Neutrophil (primary cell): ENCODE data around the gene FAM161A.

Experiments used
- H3K27ac ChIP-seq: fragments of 200-600 bp; sonication (generic); 2 replicates; pipeline ENCODE4 v1.5.1; 2016; ENCODE audit warnings: mild to moderate bottlenecking, moderate library complexity
- H3K27me3 ChIP-seq: fragments of 200-600 bp; sonication (generic); 2 replicates; pipeline ENCODE4 v1.6.0; 2016; ENCODE audit warnings: mild to moderate bottlenecking
- H3K36me3 ChIP-seq: fragments of 200-600 bp; sonication (generic); 2 replicates; pipeline ENCODE4 v1.5.1; 2017
- H3K4me1 ChIP-seq, 2 experiments: fragments of 200-600 bp in 1 of 2; sonication (generic) in 1 of 2; 1 replicate in 1 of 2; 2 replicates in 1 of 2; pipeline versions ENCODE4 v1.5.1 to v1.6.1; 2013 to 2016; ENCODE audit warnings: low read depth in 1 of 2, low read length in 1 of 2, mild to moderate bottlenecking in 1 of 2, moderate library complexity in 1 of 2; ENCODE audit not compliant: control insufficient read depth in 1 of 2, insufficient read depth in 1 of 2
- H3K4me3 ChIP-seq, 2 experiments: fragments of 200-600 bp in 1 of 2; sonication (generic) in 1 of 2; 1 replicate in 1 of 2; 2 replicates in 1 of 2; pipeline ENCODE4 v1.5.1; 2013 to 2016; ENCODE audit warnings: low read depth in 1 of 2, low read length in 1 of 2, mild to moderate bottlenecking in 1 of 2, moderate library complexity in 1 of 2
- H3K9me3 ChIP-seq: fragments of 200-600 bp; sonication (generic); 2 replicates; pipeline ENCODE4 v1.5.1; 2016
- CTCF ChIP-seq: fragments of 200-600 bp; sonication (generic); IDR thresholded peaks from 2 replicates; pipeline ENCODE4 v1.5.1; 2016; ENCODE audit warnings: antibody characterized with exemption

The FAM161A gene

GRCh38 chr2:61853847-61854563 lies at the start of gene FAM161A:
Gene FAM161A, minus strand, starts transcription at chr2:61854060. Its CDS starts 19 bp downstream, at chr2:61854041.
- H3K27me3 ChIP-seq, result no peaks in the 10 kb centered on the region
- H3K4me1 ChIP-seq, result peaks cover 15 to 20% of the 10 kb centered on the region in 2 experiments
- H3K9me3 ChIP-seq, result no peaks in the 10 kb centered on the region
- no peaks in the 10 kb centered on the region for H3K36me3 ChIP-seq
- H3K4me3 ChIP-seq, result peak within 1 kb of the TSS; percentile 74 to 80
- TF ChIP-seq CTCF, result no peak
- peak within 1 kb of the TSS; percentile 37 for H3K27ac ChIP-seq

- no peaks in the 10 kb centered on the region for H3K27me3 ChIP-seq
- TF ChIP-seq CTCF, result no peak
- no peak overlapping the region for H3K4me3 ChIP-seq
- H3K36me3 ChIP-seq, result no peaks in the 10 kb centered on the region
- no peak overlapping the region for H3K27ac ChIP-seq
- H3K4me1 ChIP-seq, result peaks cover 0 to 3% of the 10 kb centered on the region in 2 experiments
- H3K9me3 ChIP-seq, result no peaks in the 10 kb centered on the region
Observed at GRCh38 chr2:61900281-61900680, 46.4 kb upstream of the FAM161A start.

GRCh38 chr2:61898810-61899209 lies 45.0 kb upstream of the FAM161A start:
- Histone ChIP-seq H3K27me3 (no peaks in the 10 kb centered on the region), H3K4me3 (no peak overlapping the region), H3K27ac (no peak overlapping the region), H3K9me3 (no peaks in the 10 kb centered on the region), H3K4me1 (no peaks in the 10 kb centered on the region), H3K36me3 (no peaks in the 10 kb centered on the region)
- TF ChIP-seq CTCF, result no peak

GRCh38 chr2:61888267-61889055 lies 34.6 kb upstream of the FAM161A start, which contains the start of gene CCT4:
Gene CCT4, minus strand, starts transcription at chr2:61888656. Its CDS starts 149 bp downstream, at chr2:61888507.
- Histone ChIP-seq H3K27ac (peak within 1 kb of the TSS; percentile 96), H3K4me3 (peak within 1 kb of the TSS; percentile 88 to 98), H3K9me3 (no peaks in the 10 kb centered on the region), H3K27me3 (no peaks in the 10 kb centered on the region), H3K4me1 (peaks cover 11% of the 10 kb centered on the region in 2 experiments), H3K36me3 (peaks cover 12% of the 10 kb centered on the region)
- no peak for TF ChIP-seq CTCF

- Histone ChIP-seq H3K4me1 (peaks cover 11% of the 10 kb centered on the region in 2 experiments), H3K27me3 (no peaks in the 10 kb centered on the region), H3K9me3 (no peaks in the 10 kb centered on the region), H3K27ac (peak overlapping the region; percentile 96), H3K36me3 (peaks cover 16% of the 10 kb centered on the region), H3K4me3 (peak overlapping the region; percentile 88 to 98)
- no peak for TF ChIP-seq CTCF
Observed at GRCh38 chr2:61887717-61888266, 33.9 kb upstream of the FAM161A start.
